Measurements from ENCODE around the gene BICDL2.

DNA sequence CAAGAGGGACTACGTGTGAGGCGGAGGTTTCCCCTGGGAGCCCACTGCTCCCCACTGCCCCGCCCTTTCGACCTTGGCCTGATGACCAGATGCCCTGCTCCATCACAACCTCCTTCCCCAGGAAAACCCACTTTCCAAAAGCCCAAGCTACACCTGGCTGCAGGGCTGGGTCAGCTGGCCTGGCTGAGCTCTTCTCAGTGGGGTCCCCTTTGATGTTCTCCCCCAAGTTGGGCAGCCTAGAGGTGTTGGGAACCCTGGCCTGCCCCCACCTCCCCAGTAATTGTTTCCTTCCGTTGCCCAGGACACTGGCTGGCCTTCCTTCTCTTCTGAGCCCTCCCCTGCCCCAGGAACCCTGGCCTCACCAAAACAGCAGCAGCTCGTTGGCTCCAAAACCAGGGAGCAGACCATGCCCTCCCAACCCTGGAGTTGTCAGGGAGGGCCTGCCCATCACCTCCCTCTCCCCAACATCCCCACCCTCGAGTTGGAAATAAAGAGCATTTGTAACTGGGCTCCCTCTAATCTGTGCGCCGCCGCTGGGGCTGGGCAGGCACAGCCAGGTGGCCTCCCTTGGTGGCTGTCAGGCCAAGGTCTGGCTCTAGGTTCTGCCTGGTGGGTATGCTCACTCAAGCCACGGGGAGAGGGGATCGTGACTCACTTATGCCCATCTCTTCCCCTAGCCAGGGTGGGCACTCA, 22.6 kb downstream of the BICDL2 start:
- TF ChIP-seq, protein P1, sequence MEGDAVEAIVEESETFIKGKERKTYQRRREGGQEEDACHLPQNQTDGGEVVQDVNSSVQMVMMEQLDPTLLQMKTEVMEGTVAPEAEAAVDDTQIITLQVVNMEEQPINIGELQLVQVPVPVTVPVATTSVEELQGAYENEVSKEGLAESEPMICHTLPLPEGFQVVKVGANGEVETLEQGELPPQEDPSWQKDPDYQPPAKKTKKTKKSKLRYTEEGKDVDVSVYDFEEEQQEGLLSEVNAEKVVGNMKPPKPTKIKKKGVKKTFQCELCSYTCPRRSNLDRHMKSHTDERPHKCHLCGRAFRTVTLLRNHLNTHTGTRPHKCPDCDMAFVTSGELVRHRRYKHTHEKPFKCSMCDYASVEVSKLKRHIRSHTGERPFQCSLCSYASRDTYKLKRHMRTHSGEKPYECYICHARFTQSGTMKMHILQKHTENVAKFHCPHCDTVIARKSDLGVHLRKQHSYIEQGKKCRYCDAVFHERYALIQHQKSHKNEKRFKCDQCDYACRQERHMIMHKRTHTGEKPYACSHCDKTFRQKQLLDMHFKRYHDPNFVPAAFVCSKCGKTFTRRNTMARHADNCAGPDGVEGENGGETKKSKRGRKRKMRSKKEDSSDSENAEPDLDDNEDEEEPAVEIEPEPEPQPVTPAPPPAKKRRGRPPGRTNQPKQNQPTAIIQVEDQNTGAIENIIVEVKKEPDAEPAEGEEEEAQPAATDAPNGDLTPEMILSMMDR (IDR thresholded peaks at IDR 0.05; ENCODE audit: control extremely low read depth in 1 of 3, insufficient read depth in 1 of 3, low read depth in 1 of 3, low read length in 3 of 3), result no peak
- TF ChIP-seq EP300 (IDR thresholded peaks at IDR 0.05; ENCODE audit: borderline replicate concordance in 1 of 2, low read depth in 2 of 2, low read length in 2 of 2), result no peak
- peak; percentile 3 to 70 for TF ChIP-seq POLR2A (IDR thresholded peaks at IDR 0.05; ENCODE audit: control extremely low read depth in 1 of 2, low read depth in 2 of 2, low read length in 2 of 2)
- TF ChIP-seq RXRA (IDR thresholded peaks at IDR 0.05; ENCODE audit: insufficient read depth, low read depth, low read length), result no peak
- TF ChIP-seq BACH1 (IDR thresholded peaks at IDR 0.05; ENCODE audit: low read length), result no peak
- TF ChIP-seq SIN3A (conservative IDR thresholded peaks at IDR 0.05 in 1 of 2, IDR thresholded peaks at IDR 0.05 in 1 of 2; ENCODE audit: low read depth in 1 of 2, low read length in 2 of 2), result no peak
- no peak for TF ChIP-seq ASH2L (IDR thresholded peaks at IDR 0.05; ENCODE audit: low read length)

Measured in H1 (cell line).